CD14-positive monocyte (primary cell): ENCODE data around the gene BAX. TPM values are rescaled to one million over a fixed set of nuclear protein-coding genes. Genes with fewer than 3 reads are reported as not detected.

ENCODE experiments used
- DNase-seq, 3 donors: peaks; one replicate each; pipeline ENCODE4 v3.0.0-alpha.2; 2011 to 2022
- H2AFZ ChIP-seq: 2 replicates; pipeline ENCODE4 v1.6.0; 2012; ENCODE audit warnings: mild to moderate bottlenecking, low read depth, low read length, inconsistent platforms; ENCODE audit not compliant: insufficient read depth, poor library complexity, severe bottlenecking
- H3K27ac ChIP-seq, 2 donors: 1 replicate in 1 of 2; 2 replicates in 1 of 2; pipeline ENCODE4 v1.5.1; 2012 to 2013; ENCODE audit warnings: low read length in 2 of 2, control low read depth in 1 of 2, inconsistent platforms in 1 of 2, low read depth in 1 of 2, mild to moderate bottlenecking in 1 of 2
- H3K27me3 ChIP-seq, 2 donors: one replicate each; pipeline versions ENCODE4 v1.6.0 to v1.6.1; 2011 to 2013; ENCODE audit warnings: low read length in 2 of 2; ENCODE audit not compliant: control insufficient read depth in 2 of 2, insufficient read depth in 2 of 2
- H3K36me3 ChIP-seq, 2 donors: replicated peaks in 1 of 2; 1 replicate in 1 of 2; 2 replicates in 1 of 2; pipeline versions ENCODE4 v1.5.1 to v1.6.1; 2012 to 2013; ENCODE audit warnings: low read length in 2 of 2, control low read depth in 1 of 2, inconsistent platforms in 1 of 2, mild to moderate bottlenecking in 1 of 2; ENCODE audit not compliant: insufficient read depth in 2 of 2, control insufficient read depth in 1 of 2
- H3K4me1 ChIP-seq, 2 donors: 1 replicate in 1 of 2; 2 replicates in 1 of 2; pipeline versions ENCODE4 v1.5.1 to v1.6.1; 2012 to 2013; ENCODE audit warnings: low read length in 2 of 2, control low read depth in 1 of 2, inconsistent platforms in 1 of 2, mild to moderate bottlenecking in 1 of 2, moderate library complexity in 1 of 2; ENCODE audit not compliant: insufficient read depth in 2 of 2, control insufficient read depth in 1 of 2
- H3K4me2 ChIP-seq: replicated peaks from 2 replicates; pipeline ENCODE3; 2012; ENCODE audit warnings: low read length, moderate library complexity, mild to moderate bottlenecking; ENCODE audit not compliant: poor library complexity, severe bottlenecking; ENCODE audit errors: extremely low read depth
- H3K4me3 ChIP-seq, 3 experiments: fragments of 200-600 bp in 1 of 3; sonication (generic) in 1 of 3; replicated peaks in 1 of 3; 1 replicate in 2 of 3; 2 replicates in 1 of 3; pipeline ENCODE4 v1.5.1; 2011 to 2013; ENCODE audit warnings: low read length in 3 of 3, mild to moderate bottlenecking in 3 of 3, control low read depth in 2 of 3, low read depth in 2 of 3, inconsistent platforms in 1 of 3, moderate library complexity in 1 of 3
- H3K79me2 ChIP-seq: 2 replicates; pipeline ENCODE4 v1.6.0; 2012; ENCODE audit warnings: mild to moderate bottlenecking, control low read depth, inconsistent platforms, low read length, moderate library complexity; ENCODE audit not compliant: insufficient read depth
- H3K9ac ChIP-seq: 2 replicates; pipeline ENCODE4 v1.6.0; 2017; ENCODE audit warnings: low read length, mild to moderate bottlenecking; ENCODE audit not compliant: insufficient read depth, poor library complexity, severe bottlenecking
- H3K9me3 ChIP-seq, 2 donors: replicated peaks in 1 of 2; 1 replicate in 1 of 2; 2 replicates in 1 of 2; pipeline versions ENCODE4 v1.5.1 to v1.6.1; 2012 to 2013; ENCODE audit warnings: low read length in 2 of 2, control low read depth in 1 of 2; ENCODE audit not compliant: control insufficient read depth in 1 of 2, insufficient read depth in 1 of 2
- H4K20me1 ChIP-seq: 2 replicates; pipeline ENCODE4 v1.6.0; 2012; ENCODE audit warnings: mild to moderate bottlenecking, low read length, control low read depth, moderate library complexity; ENCODE audit not compliant: insufficient read depth
- H3K27ac Mint-ChIP-seq, 7 donors: one replicate each; pipeline ENCODE4 v1.8.0; 2020; ENCODE audit warnings: mild to moderate bottlenecking in 7 of 7, mixed read lengths in 7 of 7, moderate library complexity in 6 of 7, inconsistent platforms in 2 of 7
- H3K27me3 Mint-ChIP-seq, 3 donors: one replicate each; pipeline ENCODE4 v1.8.0; 2021 to 2022; ENCODE audit warnings: low read depth in 3 of 3, mild to moderate bottlenecking in 3 of 3, mixed read lengths in 3 of 3, moderate library complexity in 3 of 3, inconsistent platforms in 1 of 3
- H3K36me3 Mint-ChIP-seq, 2 donors: one replicate each; pipeline ENCODE4 v1.8.0; 2020; ENCODE audit warnings: mixed read lengths in 2 of 2, inconsistent platforms in 1 of 2, mild to moderate bottlenecking in 1 of 2
- H3K4me1 Mint-ChIP-seq: one replicate; pipeline ENCODE4 v1.8.0; 2020; ENCODE audit warnings: mild to moderate bottlenecking, mixed read lengths
- H3K4me3 Mint-ChIP-seq, 2 donors: one replicate each; pipeline ENCODE4 v1.8.0; 2020; ENCODE audit warnings: mild to moderate bottlenecking in 2 of 2, mixed read lengths in 2 of 2, moderate library complexity in 1 of 2
- H3K9me3 Mint-ChIP-seq, 7 donors: one replicate each; pipeline ENCODE4 v1.8.0; 2020 to 2022; ENCODE audit warnings: mixed read lengths in 7 of 7, mild to moderate bottlenecking in 6 of 7, moderate library complexity in 6 of 7, inconsistent platforms in 2 of 7
- WGBS: methylation state at CpG from one replicate; pipeline ENCODE4 v1.1.5; 2013; ENCODE audit warnings: missing lambda C conversion rate; ENCODE audit not compliant: insufficient coverage; 5-methylcytosine and 5-hydroxymethylcytosine counted together
- intact Hi-C, 2 donors: fragments of 100-400 bp; cut with micrococcal nuclease; formaldehyde crosslinking; loops; one replicate each; pipeline versions ENCODE4 v1.15.0 to v1.15.1; 2023
- polyA plus RNA-seq, 3 donors: library from polyadenylated mRNA; depleted of rRNA in 1 of 3; unstranded in 2 of 3; stranded (reverse) in 1 of 3; fragments of 300-500 nt in 2 of 3; fragments of >200 nt in 1 of 3; fragmentation: Illumina TruSeq in 2 of 3; gene quantifications; 1 replicate in 2 of 3; 2 replicates in 1 of 3; pipeline ENCODE4 v1.2.3, GENCODE V29; 2012 to 2021
- TF ChIP-seq, protein P1 (sequence below): fragments of 200-600 bp; IDR thresholded peaks from one replicate; pipeline ENCODE4 v1.8.0; 2022; ENCODE audit warnings: antibody characterized with exemption, mild to moderate bottlenecking

Gene BAX
- polyA plus RNA-seq, 3 donors = 69.2 to 135 (median 80.5) TPM

GRCh38 chr19:48977061-48977460 is 22.4 kb downstream of the BAX start:
- DNase-seq = no peak
- Mint-ChIP-seq H3K4me3 (no peak overlapping the region), H3K9me3 (peaks cover 0 to 2% (median 0%) of the 10 kb centered on the region in 7 donors), H3K27me3 (peaks cover 0 to 1% (median 0%) of the 10 kb centered on the region in 3 donors), H3K27ac (peak overlapping the region in 2 of 7 donors; percentile 50 to 57), H3K4me1 (no peaks in the 10 kb centered on the region), H3K36me3 (peaks cover 46 to 78% of the 10 kb centered on the region in 2 donors)
- H3K4me3 ChIP-seq = no peak overlapping the region
- no peaks in the 10 kb centered on the region for H3K79me2 ChIP-seq
- no CpG with 5 or more reads among the region's 2 CpGs for WGBS
- intact Hi-C loops = no loop called here
- H3K9me3 ChIP-seq = peaks cover 0 to 3% of the 10 kb centered on the region in 2 donors
- no peak overlapping the region for H3K9ac ChIP-seq
- no peaks in the 10 kb centered on the region for H3K27me3 ChIP-seq
- peaks cover 48 to 69% of the 10 kb centered on the region in 2 donors for H3K36me3 ChIP-seq
- TF ChIP-seq, protein P1, sequence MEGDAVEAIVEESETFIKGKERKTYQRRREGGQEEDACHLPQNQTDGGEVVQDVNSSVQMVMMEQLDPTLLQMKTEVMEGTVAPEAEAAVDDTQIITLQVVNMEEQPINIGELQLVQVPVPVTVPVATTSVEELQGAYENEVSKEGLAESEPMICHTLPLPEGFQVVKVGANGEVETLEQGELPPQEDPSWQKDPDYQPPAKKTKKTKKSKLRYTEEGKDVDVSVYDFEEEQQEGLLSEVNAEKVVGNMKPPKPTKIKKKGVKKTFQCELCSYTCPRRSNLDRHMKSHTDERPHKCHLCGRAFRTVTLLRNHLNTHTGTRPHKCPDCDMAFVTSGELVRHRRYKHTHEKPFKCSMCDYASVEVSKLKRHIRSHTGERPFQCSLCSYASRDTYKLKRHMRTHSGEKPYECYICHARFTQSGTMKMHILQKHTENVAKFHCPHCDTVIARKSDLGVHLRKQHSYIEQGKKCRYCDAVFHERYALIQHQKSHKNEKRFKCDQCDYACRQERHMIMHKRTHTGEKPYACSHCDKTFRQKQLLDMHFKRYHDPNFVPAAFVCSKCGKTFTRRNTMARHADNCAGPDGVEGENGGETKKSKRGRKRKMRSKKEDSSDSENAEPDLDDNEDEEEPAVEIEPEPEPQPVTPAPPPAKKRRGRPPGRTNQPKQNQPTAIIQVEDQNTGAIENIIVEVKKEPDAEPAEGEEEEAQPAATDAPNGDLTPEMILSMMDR = no peak
- H3K4me1 ChIP-seq = no peaks in the 10 kb centered on the region
- H2AFZ ChIP-seq = no peak overlapping the region
- H3K27ac ChIP-seq = no peak overlapping the region
- H4K20me1 ChIP-seq = no peaks in the 10 kb centered on the region
- H3K4me2 ChIP-seq = no peak overlapping the region

- WGBS = 96% methylated on average over 6 of the region's 9 CpGs
- Histone ChIP-seq H3K27me3 (no peaks in the 10 kb centered on the region), H3K79me2 (no peaks in the 10 kb centered on the region), H3K4me3 (no peak overlapping the region), H3K9me3 (no peaks in the 10 kb centered on the region), H3K9ac (no peak overlapping the region), H3K36me3 (peaks cover 44 to 76% of the 10 kb centered on the region in 2 donors), H3K4me2 (no peak overlapping the region), H2AFZ (no peak overlapping the region), H3K27ac (no peak overlapping the region), H4K20me1 (no peaks in the 10 kb centered on the region), H3K4me1 (no peaks in the 10 kb centered on the region)
- TF ChIP-seq, protein P1 = no peak
- Mint-ChIP-seq H3K4me3 (no peak overlapping the region), H3K9me3 (no peaks in the 10 kb centered on the region), H3K36me3 (peaks cover 50 to 87% of the 10 kb centered on the region in 2 donors), H3K27me3 (peaks cover 0 to 3% (median 0%) of the 10 kb centered on the region in 3 donors), H3K4me1 (no peaks in the 10 kb centered on the region), H3K27ac (peak overlapping the region in 2 of 7 donors; percentile 40 to 54)
- no peak for DNase-seq
- intact Hi-C loops = no loop called here
Measured at GRCh38 chr19:48982280-48982679, 27.6 kb downstream of the BAX start.
